A549 treated with Hydrocortisone at 1 μM for 4 hours (cell line): ENCODE measurements around the gene IMPDH1. TPM values are rescaled to one million over a fixed set of nuclear protein-coding genes. Genes with fewer than 3 reads are reported as not detected.

Source experiments
- total RNA-seq: library from RNA; stranded (reverse); fragments of 200-300 nt; extraction: Qiagen RNA extraction; gene quantifications from 5 replicates; pipeline ENCODE4 v1.2.3, GENCODE V29; 2022

Gene IMPDH1
- 127 to 137 TPM (median 133 TPM) in 5 replicates for total RNA-seq

GRCh38 chr7:128409596-128410450 lies at the start of gene IMPDH1:
Gene IMPDH1, minus strand, starts transcription at chr7:128409982. Its CDS starts 81 bp downstream, at chr7:128409901.

GRCh38 chr7:128455543-128456254 lies 45.9 kb upstream of the IMPDH1 start, which contains the start of gene HILPDA:
Gene HILPDA, plus strand, starts transcription at chr7:128455878. Its CDS starts 1,391 bp downstream, at chr7:128457269.

GRCh38 chr7:128361411-128362379 lies 48.1 kb downstream of the IMPDH1 start, which contains the start of gene PRRT4:
Gene PRRT4, minus strand, starts transcription at chr7:128361690.

GRCh38 chr7:128343554-128344430 lies 66.0 kb downstream of the IMPDH1 start, which contains the start of gene RBM28:
Gene RBM28, minus strand, starts transcription at chr7:128343908. Its CDS starts 115 bp downstream, at chr7:128343793.

Other genes with a start within 250 kb of the IMPDH1 start
- gene LEP, start 168.7 kb downstream of the IMPDH1 start, total RNA-seq: not detected in 5 replicates
- gene RBM28, start 66.1 kb downstream of the IMPDH1 start, total RNA-seq: 49.2 to 74.8 TPM (median 54.8 TPM) in 5 replicates
- gene PRRT4, start 48.3 kb downstream of the IMPDH1 start, total RNA-seq: 0.08 to 0.45 TPM (median 0.26 TPM) in 5 replicates
- 23.0 to 25.8 TPM (median 25.6 TPM) in 5 replicates for gene HILPDA, start 45.9 kb upstream of the IMPDH1 start, total RNA-seq
- 23.2 to 28.6 TPM (median 24.9 TPM) in 5 replicates for gene METTL2B, start 66.8 kb upstream of the IMPDH1 start, total RNA-seq